Activated CD4-positive, alpha-beta T cell treated with anti-CD3 and anti-CD28 coated beads, Interleukin-2, amount 50 U/mL, for 1 hour (primary cell): ENCODE results near the gene TANGO2.

Experiments
- DNase-seq: peaks from one replicate; pipeline ENCODE4 v3.0.0-alpha.2; 2020

Gene TANGO2

GRCh38 chr22:20110359-20110985 lies 89.6 kb downstream of the TANGO2 start:
- DNase-seq = no peak

GRCh38 chr22:20111045-20111688 lies 90.3 kb downstream of the TANGO2 start:
- no peak for DNase-seq

GRCh38 chr22:20111689-20112622 lies 91.0 kb downstream of the TANGO2 start:
- DNase-seq = no peak

DNA sequence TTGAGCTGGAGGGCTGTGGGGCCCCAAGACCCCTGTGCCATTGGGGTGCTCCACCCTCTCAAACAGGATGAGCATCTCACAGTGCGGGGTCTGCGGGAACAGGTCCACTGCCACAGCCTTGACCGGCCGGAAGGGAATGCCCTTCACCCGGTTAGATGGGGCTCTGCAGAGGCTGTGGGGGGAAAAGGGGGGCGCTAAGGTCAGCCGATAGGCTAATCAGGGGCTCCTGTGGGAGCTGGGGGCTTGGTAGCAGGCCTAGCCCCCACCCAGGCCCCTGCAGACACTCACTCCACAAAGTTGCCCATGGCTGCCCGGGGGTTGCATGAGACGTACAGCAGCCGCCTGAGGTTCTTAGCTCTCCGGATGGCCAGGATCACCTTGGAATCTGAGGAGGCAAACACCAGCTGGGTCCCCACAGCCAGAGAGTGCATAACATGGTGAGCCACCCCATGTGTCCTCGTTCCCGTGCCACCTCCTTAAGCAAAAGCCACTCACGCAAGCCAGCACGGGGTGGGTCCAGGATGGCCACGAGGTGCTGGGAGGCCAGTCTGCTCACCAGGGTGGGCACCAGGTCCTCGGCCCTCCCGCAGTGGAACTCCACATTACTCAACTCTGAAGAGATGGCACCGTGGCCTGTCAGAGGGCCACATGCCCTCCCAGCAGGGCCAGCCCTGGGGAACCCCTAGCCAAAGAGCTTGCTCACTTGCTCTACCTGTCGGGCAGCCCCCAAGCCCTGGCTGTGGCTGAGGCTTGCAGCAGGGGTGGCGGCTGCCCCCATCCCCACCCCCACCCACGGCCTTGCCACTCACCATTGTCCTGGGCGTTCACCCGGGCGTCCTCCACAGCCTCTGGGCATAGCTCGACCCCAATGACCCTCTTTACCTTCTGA lies 92.0 kb downstream of the TANGO2 start:
- DNase-seq = no peak

DNA sequence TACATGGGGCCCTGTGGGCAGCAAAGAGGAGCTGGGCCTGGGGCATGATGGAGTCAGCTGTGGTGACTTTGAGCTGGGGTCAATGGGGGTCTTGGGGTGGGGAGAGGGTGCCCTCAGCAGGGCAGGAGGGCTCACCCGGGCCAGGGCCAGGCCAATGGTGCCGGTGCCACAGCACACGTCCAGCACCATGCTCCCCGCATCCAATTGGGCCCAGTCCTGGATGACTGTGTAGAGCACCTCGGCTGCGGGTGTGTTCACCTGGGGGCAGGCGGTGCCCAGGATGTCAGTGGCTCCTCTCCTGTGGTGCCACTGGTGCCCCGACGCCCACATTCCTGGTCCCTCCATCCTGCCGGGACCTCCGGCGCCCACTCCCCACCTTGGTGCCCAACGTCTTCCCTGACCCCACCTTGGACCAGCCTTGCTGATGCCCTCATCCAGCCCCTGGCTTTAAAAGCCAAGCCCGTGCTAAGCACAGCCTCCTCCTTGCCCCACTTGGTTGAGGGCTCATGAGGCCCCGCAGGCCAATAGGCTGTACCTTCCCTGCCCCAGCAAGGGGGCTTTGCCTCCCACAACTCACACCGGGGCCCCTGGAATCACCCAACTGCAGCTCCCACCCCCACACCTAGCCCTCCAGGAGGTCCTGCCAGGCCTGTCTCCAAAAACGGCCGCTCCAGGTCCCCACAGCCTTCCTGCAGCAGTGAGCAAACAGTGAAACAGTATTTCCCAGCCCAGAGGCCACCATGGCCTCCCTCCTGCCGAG lies 92.8 kb downstream of the TANGO2 start:
- no peak for DNase-seq

DNA sequence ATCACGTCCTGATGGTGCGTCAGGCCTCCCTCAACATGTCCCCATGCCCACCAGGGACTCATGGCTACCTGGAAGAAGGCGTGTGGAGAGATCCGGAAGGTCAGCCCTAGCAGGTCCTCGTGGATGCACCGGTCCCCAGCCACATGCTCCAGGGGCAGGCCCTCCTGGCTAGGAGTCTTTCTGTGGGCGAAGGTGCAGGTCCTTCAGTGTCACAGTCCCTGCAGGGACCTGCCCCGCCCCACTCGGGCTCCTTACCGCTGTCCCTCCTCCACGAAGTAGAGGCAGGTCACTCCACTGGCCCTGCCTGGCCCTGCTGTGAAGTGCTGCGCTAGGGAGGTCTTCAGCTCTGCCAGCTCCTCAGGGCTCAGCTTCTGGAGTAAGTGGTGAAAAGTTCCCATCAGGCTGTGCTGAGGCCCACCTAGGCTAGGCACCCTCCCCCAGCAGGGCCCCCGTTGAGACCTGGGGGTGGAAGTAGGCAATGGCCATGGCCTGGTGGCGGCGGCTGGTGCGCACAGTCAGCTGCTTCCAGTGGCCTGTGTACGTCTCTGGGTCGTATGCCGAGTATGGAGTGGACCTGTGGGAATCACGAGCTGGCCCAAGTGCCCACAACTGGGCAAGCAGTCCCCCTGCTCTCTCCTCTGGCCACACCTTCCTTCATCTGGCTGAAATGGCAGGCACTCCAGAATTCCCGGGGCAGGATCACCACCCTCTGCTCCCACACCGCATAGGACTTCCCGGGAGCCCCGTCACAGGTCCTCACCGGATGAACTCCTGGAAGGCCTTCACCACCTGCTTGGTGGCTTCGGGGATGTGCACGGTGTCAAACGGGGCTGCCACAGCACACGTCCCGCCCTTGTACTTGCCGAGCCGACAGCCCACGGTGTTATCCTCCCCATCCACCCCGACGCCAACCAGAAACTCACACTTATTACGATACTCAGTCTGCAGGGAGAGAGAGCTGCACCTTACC lies 93.9 kb downstream of the TANGO2 start:
- no peak for DNase-seq

- no peak for DNase-seq
Measured at GRCh38 chr22:20115691-20116375, 94.9 kb downstream of the TANGO2 start, which contains the start of gene RANBP1. RANBP1 (plus strand) TSS chr22:20116104; CDS start chr22:20116185, 81 bp downstream.

- no peak for DNase-seq
Measured at GRCh38 chr22:20116376-20116950, 95.6 kb downstream of the TANGO2 start.
